ENCODE data around the gene C12orf56. TPM values are rescaled to one million over a fixed set of nuclear protein-coding genes. Genes with fewer than 3 reads are reported as not detected.
"Not testable (repeated sequence)": the region's sequence is repeated elsewhere in the genome, so short reads cannot be mapped to it uniquely, and the experiment has no call there.

Gene C12orf56
- total and polyA plus RNA-seq, 9 donors: not detected

GRCh38 chr12:64221651-64222008 is 168.9 kb downstream of the C12orf56 start:
- intact Hi-C loops (cut with DNase I): loop anchor here in 1 of 4 donors (10.0 kb wide), 1 partner anchor 377 kb away; the partner anchor contains the start of gene SRGAP1
- 0 to 1% (median 1%) methylated on average over 16 of the region's 16 CpGs for WGBS, 3 donors
- peak; percentile 83 to 90 (median 86) for DNase-seq
- Histone ChIP-seq H3K9me3 (no peaks in the 10 kb centered on the region), H3K27ac (peak overlapping the region; percentile 54 to 94), H3K27me3 (no peaks in the 10 kb centered on the region), H3K36me3 (no peaks in the 10 kb centered on the region), H3K4me3 (peak overlapping the region; percentile 79), H3K4me1 (ENCODE audit: insufficient read depth) (no peaks in the 10 kb centered on the region)
- TF ChIP-seq EP300 (IDR thresholded peaks at IDR 0.05) (no peak), CTCF (IDR thresholded peaks at IDR 0.05) (no peak), POLR2A (IDR thresholded peaks at IDR 0.05) (no peak)

- H3K4me3 ChIP-seq: no peak overlapping the region
- TF ChIP-seq EP300 (IDR thresholded peaks at IDR 0.05) (no peak), CTCF (IDR thresholded peaks at IDR 0.05) (no peak), POLR2A (IDR thresholded peaks at IDR 0.05) (no peak)
- DNase-seq: no peak
- WGBS, 3 donors: 96 to 98% (median 98%) methylated on average over 3 of the region's 3 CpGs
- H3K27me3 ChIP-seq: no peaks in the 10 kb centered on the region
- intact Hi-C loops (cut with DNase I): loop anchor here in 1 of 4 donors (10.0 kb wide), 1 partner anchor 375 kb away; the partner anchor contains the start of gene SRGAP1
- no peaks in the 10 kb centered on the region for H3K4me1 ChIP-seq (ENCODE audit: insufficient read depth)
- H3K27ac ChIP-seq: no peak overlapping the region
- H3K36me3 ChIP-seq: no peaks in the 10 kb centered on the region
- H3K9me3 ChIP-seq: no peaks in the 10 kb centered on the region
Measured at GRCh38 chr12:64220046-64220445, 170.5 kb downstream of the C12orf56 start.

GRCh38 chr12:64219145-64219544 is 171.4 kb downstream of the C12orf56 start:
- Histone ChIP-seq H3K4me1 (ENCODE audit: insufficient read depth) (no peaks in the 10 kb centered on the region), H3K27me3 (no peaks in the 10 kb centered on the region), H3K9me3 (no peaks in the 10 kb centered on the region), H3K4me3 (no peak overlapping the region), H3K27ac (peak overlapping the region in 1 of 2 donors; percentile 10), H3K36me3 (no peaks in the 10 kb centered on the region)
- WGBS, 3 donors: 40 to 53% (median 44%) methylated on average over 2 of the region's 2 CpGs
- no peak for TF ChIP-seq CTCF (IDR thresholded peaks at IDR 0.05)
- TF ChIP-seq EP300 (IDR thresholded peaks at IDR 0.05): no peak
- no peak for TF ChIP-seq POLR2A (IDR thresholded peaks at IDR 0.05)
- intact Hi-C loops (cut with DNase I): no loop called here
- DNase-seq: no peak

GRCh38 chr12:64218597-64218996 is 172.0 kb downstream of the C12orf56 start:
- no peaks in the 10 kb centered on the region for H3K9me3 ChIP-seq
- intact Hi-C loops (cut with DNase I): no loop called here
- no peak overlapping the region for H3K4me3 ChIP-seq
- TF ChIP-seq EP300 (IDR thresholded peaks at IDR 0.05) (no peak), POLR2A (IDR thresholded peaks at IDR 0.05) (no peak), CTCF (IDR thresholded peaks at IDR 0.05) (no peak)
- no peak for DNase-seq
- WGBS, 3 donors: 74 to 84% (median 81%) methylated on average over 5 of the region's 5 CpGs
- no peaks in the 10 kb centered on the region for H3K36me3 ChIP-seq
- no peak overlapping the region for H3K27ac ChIP-seq
- H3K4me1 ChIP-seq (ENCODE audit: insufficient read depth): no peaks in the 10 kb centered on the region
- H3K27me3 ChIP-seq: no peaks in the 10 kb centered on the region

GRCh38 chr12:64217643-64218042 is 172.9 kb downstream of the C12orf56 start:
- H3K27me3 ChIP-seq; H3K36me3 ChIP-seq; H3K4me3 ChIP-seq; DNase-seq; intact Hi-C loops (cut with DNase I); H3K9me3 ChIP-seq; H3K27ac ChIP-seq; H3K4me1 ChIP-seq (ENCODE audit: insufficient read depth): not testable (repeated sequence)
- 97% methylated on average over 7 of the region's 7 CpGs for WGBS, 3 donors
